ENCODE measurements around the gene B4GALT1. TPM values are rescaled to one million over a fixed set of nuclear protein-coding genes. Genes with fewer than 3 reads are reported as not detected.

B4GALT1 gene
- total and polyA plus RNA-seq, 12 donors = 14.8 to 117 (median 42.6) TPM

DNA sequence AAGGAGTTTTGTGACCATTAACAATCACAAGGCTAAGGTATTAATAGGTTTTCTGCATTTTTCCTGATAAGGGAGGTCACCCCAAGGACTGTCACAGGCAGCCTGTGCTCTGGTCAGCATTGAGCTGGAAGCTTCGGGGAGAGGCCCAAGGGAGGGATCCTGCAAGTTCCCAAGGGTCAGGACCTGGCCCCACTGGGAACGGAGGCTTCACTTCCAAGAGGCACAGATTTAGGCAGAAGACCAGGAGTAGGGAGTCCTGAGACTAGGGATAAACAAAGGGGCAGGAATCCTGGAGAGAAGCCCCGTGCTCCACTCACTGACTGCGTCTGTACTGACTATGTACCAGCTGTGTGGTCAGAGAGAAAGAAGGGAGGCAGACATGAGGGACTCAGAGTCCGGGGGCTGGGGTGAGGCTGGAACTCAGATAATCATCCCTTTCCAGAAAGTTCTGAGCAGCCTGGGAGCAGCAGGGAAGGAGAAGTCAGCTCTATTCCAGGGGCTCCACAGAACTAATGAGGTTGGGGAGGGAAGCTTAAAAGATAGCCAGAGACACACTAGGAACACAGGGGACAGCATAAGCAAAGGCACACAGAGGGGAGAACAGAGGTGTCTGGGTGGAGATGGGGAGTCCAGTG lies 37.8 kb downstream of the B4GALT1 start:
- no peak overlapping the region for H3K4me3 ChIP-seq
- TF ChIP-seq, protein P1, sequence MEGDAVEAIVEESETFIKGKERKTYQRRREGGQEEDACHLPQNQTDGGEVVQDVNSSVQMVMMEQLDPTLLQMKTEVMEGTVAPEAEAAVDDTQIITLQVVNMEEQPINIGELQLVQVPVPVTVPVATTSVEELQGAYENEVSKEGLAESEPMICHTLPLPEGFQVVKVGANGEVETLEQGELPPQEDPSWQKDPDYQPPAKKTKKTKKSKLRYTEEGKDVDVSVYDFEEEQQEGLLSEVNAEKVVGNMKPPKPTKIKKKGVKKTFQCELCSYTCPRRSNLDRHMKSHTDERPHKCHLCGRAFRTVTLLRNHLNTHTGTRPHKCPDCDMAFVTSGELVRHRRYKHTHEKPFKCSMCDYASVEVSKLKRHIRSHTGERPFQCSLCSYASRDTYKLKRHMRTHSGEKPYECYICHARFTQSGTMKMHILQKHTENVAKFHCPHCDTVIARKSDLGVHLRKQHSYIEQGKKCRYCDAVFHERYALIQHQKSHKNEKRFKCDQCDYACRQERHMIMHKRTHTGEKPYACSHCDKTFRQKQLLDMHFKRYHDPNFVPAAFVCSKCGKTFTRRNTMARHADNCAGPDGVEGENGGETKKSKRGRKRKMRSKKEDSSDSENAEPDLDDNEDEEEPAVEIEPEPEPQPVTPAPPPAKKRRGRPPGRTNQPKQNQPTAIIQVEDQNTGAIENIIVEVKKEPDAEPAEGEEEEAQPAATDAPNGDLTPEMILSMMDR (IDR thresholded peaks at IDR 0.05) = no peak
- intact Hi-C loops (cut with DNase I) = loop anchor here in 2 of 10 donors (5.0 kb wide), 1 partner anchor 38 kb away; the partner anchor contains the start of gene B4GALT1 (in 2 of the 2)
- H3K4me1 ChIP-seq = peaks cover 15 to 91% (median 81%) of the 10 kb centered on the region in 9 donors
- DNase-seq (no peak), ATAC-seq (peak in 3 of 8 donors; percentile 5 to 24 (median 20))
- 44 to 45% methylated on average over 5 of the region's 5 CpGs for WGBS, 2 donors
- H3K36me3 ChIP-seq = peaks cover 0 to 99% (median 28%) of the 10 kb centered on the region in 9 donors
- peak overlapping the region in 8 of 10 donors; percentile 20 to 69 (median 35) for H3K27ac ChIP-seq
- H3K27me3 ChIP-seq = no peaks in the 10 kb centered on the region
- no peaks in the 10 kb centered on the region for H3K9me3 ChIP-seq

DNA sequence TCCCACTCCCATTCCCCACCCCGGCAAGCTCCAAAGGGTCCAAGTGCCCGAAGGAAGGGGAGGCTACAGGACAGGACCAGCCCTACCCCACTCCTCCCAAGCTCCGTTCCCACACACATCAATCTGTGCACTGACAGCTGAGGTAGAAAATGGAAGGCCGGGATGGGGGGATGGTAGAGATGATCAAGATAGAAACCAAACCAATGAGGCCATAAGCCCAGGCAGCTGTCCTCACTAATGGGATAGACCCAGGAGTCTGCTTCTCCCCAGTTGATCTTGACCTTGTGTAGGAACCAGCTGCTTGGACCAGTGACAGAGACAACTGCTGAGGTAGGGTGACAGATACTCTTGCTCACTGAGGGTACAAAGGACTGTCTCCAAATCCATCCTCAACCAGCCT lies 38.6 kb downstream of the B4GALT1 start:
- Histone ChIP-seq H3K36me3 (peaks cover 0 to 99% (median 30%) of the 10 kb centered on the region in 9 donors), H3K27me3 (no peaks in the 10 kb centered on the region), H3K4me3 (no peak overlapping the region), H3K27ac (peak overlapping the region in 3 of 10 donors; percentile 20 to 61 (median 51)), H3K4me1 (peaks cover 10 to 91% (median 75%) of the 10 kb centered on the region in 9 donors), H3K9me3 (no peaks in the 10 kb centered on the region)
- intact Hi-C loops (cut with DNase I) = loop anchor here in 2 of 10 donors (5.0 kb wide), 1 partner anchor 39 kb away; the partner anchor contains the start of gene B4GALT1 (in 2 of the 2)
- no peak for DNase-seq
- 95 to 97% methylated on average over 4 of the region's 4 CpGs for WGBS, 2 donors
- TF ChIP-seq, protein P1 (IDR thresholded peaks at IDR 0.05) = no peak
- no peak for ATAC-seq

DNA sequence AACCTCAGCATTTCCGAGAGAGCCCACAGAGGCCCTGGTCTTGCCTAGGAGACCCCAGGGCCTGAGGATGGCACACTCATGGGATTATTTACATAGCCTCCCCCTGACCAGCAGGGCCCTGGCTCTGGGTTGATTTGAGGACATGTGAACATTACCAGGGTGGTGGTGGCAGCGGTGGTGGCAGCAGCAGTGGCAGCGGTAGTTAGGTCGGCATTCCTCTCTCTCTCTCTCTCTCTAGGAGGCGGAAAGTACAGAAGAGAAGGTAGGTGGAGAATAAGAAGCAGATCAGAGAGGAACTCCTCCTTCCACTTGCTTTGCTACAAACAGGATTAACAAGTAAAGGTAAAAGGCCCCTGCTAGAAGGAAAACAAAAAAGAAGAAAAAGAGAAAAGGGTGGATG lies 39.3 kb downstream of the B4GALT1 start:
- peaks cover 0 to 96% (median 25%) of the 10 kb centered on the region in 9 donors for H3K36me3 ChIP-seq
- no peak overlapping the region for H3K4me3 ChIP-seq
- no peak overlapping the region for H3K27ac ChIP-seq
- no peaks in the 10 kb centered on the region for H3K27me3 ChIP-seq
- intact Hi-C loops (cut with DNase I) = loop anchor here in 2 of 10 donors (5.0 kb wide), 1 partner anchor 39 kb away; the partner anchor contains the start of gene B4GALT1 (in 2 of the 2)
- no peaks in the 10 kb centered on the region for H3K9me3 ChIP-seq
- no peak for DNase-seq
- TF ChIP-seq, protein P1 (IDR thresholded peaks at IDR 0.05) = no peak
- H3K4me1 ChIP-seq = peaks cover 8 to 87% (median 70%) of the 10 kb centered on the region in 9 donors
- ATAC-seq = no peak
- 81 to 83% methylated on average over 5 of the region's 5 CpGs for WGBS, 2 donors

DNA sequence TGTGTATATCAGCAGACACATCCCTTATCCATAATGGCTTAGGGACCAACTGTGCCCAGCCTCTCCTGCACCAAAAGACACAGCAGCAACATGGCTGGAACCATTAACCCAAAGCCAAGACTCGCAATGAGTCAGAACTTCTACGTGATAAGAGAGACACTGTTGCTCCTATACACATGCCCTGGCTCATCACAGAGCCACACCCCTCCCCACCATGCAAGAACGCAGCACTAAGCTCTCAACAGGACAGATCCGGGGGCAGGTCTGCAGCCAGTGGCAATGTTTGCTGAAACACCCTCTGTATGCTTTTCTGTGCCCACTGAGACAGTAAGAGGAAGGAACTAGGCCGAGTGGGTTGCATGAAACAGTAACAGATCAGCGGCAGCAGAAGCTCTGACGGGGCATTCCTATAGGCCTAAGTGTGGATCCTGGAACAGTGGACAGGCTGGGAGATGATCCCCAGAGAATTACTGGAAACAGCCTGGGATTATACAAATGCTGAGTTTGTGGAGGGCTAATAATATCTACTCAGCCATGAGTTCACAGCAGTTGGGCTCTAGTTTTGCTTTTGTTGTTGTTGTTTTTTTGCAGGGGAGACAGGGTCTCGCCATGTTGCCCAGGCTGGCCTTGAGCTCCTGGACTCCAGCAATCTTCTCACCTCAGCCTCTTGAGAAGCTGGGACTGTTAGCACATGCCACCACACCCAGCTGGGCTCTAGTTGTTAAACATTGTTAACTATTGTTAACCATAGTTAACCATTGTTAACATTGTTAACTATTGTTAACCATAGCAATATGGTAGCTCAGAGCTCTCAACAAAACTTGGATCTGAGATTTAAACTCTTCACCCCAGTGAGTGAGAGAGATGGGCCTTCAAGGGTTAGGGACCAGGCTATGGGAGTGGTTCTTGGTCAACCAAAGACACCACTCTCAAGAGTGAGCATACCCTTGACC lies 41.0 kb downstream of the B4GALT1 start:
- Histone ChIP-seq H3K4me3 (no peak overlapping the region), H3K36me3 (peaks cover 0 to 96% (median 17%) of the 10 kb centered on the region in 9 donors), H3K27me3 (no peaks in the 10 kb centered on the region), H3K27ac (peak overlapping the region in 6 of 10 donors; percentile 33 to 60 (median 42)), H3K4me1 (peaks cover 8 to 70% (median 54%) of the 10 kb centered on the region in 9 donors), H3K9me3 (no peaks in the 10 kb centered on the region)
- DNase-seq = no peak
- TF ChIP-seq, protein P1 (IDR thresholded peaks at IDR 0.05) = no peak
- WGBS, 2 donors = 67 to 73% methylated on average over 8 of the region's 8 CpGs
- ATAC-seq = peak in 7 of 8 donors; percentile 3 to 26 (median 10)
- intact Hi-C loops (cut with DNase I) = loop anchor here in 2 of 10 donors (5.0 kb wide), 1 partner anchor 41 kb away; the partner anchor contains the start of gene B4GALT1 (in 2 of the 2)

Data from heart right ventricle (tissue), 16 donors.